Esophagus muscularis mucosa (tissue), 4 donors: ENCODE data around the gene PPM1D.

Source experiments
- CTCF ChIP-seq, 3 experiments: fragments of 200-600 bp in 2 of 3; fragments of 450-650 bp in 1 of 3; sonication (generic) in 2 of 3; IDR thresholded peaks; one replicate each; pipeline ENCODE4 v1.5.1; 2017 to 2019; ENCODE audit warnings: antibody characterized with exemption in 3 of 3, mild to moderate bottlenecking in 2 of 3, moderate library complexity in 1 of 3
- EP300 ChIP-seq: sonication (generic); formaldehyde crosslinking; IDR thresholded peaks from one replicate; pipeline ENCODE4 v1.6.1; 2017; ENCODE audit warnings: antibody characterized with exemption
- POLR2A ChIP-seq: fragments of 450-650 bp; IDR thresholded peaks from one replicate; pipeline ENCODE4 v1.6.1; 2017; ENCODE audit warnings: antibody characterized with exemption, moderate library complexity, mild to moderate bottlenecking, low read depth

GRCh38 chr17:60671482-60671881, 71.5 kb downstream of the PPM1D start:
- no peak for TF ChIP-seq EP300
- TF ChIP-seq CTCF (IDR thresholded peaks at IDR 0.05) = no peak
- TF ChIP-seq POLR2A = no peak
